Measurements from ENCODE around the gene ZNF442.

DNA sequence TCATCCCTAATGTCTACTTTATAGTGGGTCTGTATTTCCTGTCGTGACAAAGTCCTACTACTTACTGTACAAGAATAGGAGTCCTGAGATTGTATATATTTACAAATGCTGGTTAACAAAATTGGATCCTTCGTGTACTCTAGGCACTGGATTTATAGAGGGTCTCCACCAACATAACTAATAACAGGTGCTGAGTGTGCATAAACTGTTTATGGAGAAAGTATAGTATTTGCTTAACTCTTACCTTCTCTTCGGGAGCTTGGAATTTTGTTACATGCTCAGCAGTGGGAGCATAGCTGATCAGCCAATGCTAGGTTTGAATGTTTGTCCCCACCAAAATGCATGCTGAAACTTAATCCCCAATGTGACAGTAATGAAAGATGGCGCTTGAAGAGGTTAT is 12.1 kb downstream of the ZNF442 start:
- TF ChIP-seq, protein P1, sequence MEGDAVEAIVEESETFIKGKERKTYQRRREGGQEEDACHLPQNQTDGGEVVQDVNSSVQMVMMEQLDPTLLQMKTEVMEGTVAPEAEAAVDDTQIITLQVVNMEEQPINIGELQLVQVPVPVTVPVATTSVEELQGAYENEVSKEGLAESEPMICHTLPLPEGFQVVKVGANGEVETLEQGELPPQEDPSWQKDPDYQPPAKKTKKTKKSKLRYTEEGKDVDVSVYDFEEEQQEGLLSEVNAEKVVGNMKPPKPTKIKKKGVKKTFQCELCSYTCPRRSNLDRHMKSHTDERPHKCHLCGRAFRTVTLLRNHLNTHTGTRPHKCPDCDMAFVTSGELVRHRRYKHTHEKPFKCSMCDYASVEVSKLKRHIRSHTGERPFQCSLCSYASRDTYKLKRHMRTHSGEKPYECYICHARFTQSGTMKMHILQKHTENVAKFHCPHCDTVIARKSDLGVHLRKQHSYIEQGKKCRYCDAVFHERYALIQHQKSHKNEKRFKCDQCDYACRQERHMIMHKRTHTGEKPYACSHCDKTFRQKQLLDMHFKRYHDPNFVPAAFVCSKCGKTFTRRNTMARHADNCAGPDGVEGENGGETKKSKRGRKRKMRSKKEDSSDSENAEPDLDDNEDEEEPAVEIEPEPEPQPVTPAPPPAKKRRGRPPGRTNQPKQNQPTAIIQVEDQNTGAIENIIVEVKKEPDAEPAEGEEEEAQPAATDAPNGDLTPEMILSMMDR (IDR thresholded peaks at IDR 0.05; ENCODE audit: poor library complexity), result no peak
- TF ChIP-seq EZH2phosphoT487 (IDR thresholded peaks at IDR 0.05; ENCODE audit: low read depth, severe bottlenecking, unreplicated experiment), result no peak
